GM11168 (cell line): ENCODE results near the gene CELSR1.

Experiments used
- in situ Hi-C: fragments of 300-500 bp; cut with MboI; formaldehyde crosslinking; loops from one replicate; pipeline ENCODE4 v1.12.0; 2022; ENCODE audit warnings: low sequenced_read_pairs; ENCODE audit not compliant: unreplicated experiment

Gene CELSR1

GRCh38 chr22:46451741-46452140 lies 85.7 kb downstream of the CELSR1 start:
- in situ Hi-C loops = no loop called here

GRCh38 chr22:46450931-46451561 lies 86.4 kb downstream of the CELSR1 start:
- in situ Hi-C loops = no loop called here

GRCh38 chr22:46449974-46450745 lies 87.3 kb downstream of the CELSR1 start:
- in situ Hi-C loops = no loop called here

- in situ Hi-C loops = no loop called here
Observed at GRCh38 chr22:46449116-46449691, 88.2 kb downstream of the CELSR1 start.

GRCh38 chr22:46448333-46448732 lies 89.1 kb downstream of the CELSR1 start:
- in situ Hi-C loops = no loop called here

GRCh38 chr22:46447906-46448305 lies 89.5 kb downstream of the CELSR1 start:
- in situ Hi-C loops = no loop called here

GRCh38 chr22:46446799-46447198 lies 90.6 kb downstream of the CELSR1 start:
- in situ Hi-C loops = no loop called here

GRCh38 chr22:46445771-46446420 lies 91.5 kb downstream of the CELSR1 start:
- in situ Hi-C loops = no loop called here

- in situ Hi-C loops = no loop called here
Observed at GRCh38 chr22:46444390-46444854, 93.0 kb downstream of the CELSR1 start.

- in situ Hi-C loops = no loop called here
Observed at GRCh38 chr22:46443850-46444389, 93.5 kb downstream of the CELSR1 start.

- in situ Hi-C loops = no loop called here
Observed at GRCh38 chr22:46442217-46442853, 95.1 kb downstream of the CELSR1 start.

- in situ Hi-C loops = no loop called here
Observed at GRCh38 chr22:46439576-46440465, 97.6 kb downstream of the CELSR1 start.

- in situ Hi-C loops = no loop called here
Observed at GRCh38 chr22:46439111-46439510, 98.3 kb downstream of the CELSR1 start.

GRCh38 chr22:46437671-46438440 lies 99.6 kb downstream of the CELSR1 start:
- in situ Hi-C loops = no loop called here

- in situ Hi-C loops = no loop called here
Observed at GRCh38 chr22:46436595-46437175, 100.7 kb downstream of the CELSR1 start.

GRCh38 chr22:46433318-46433717 lies 104.1 kb downstream of the CELSR1 start:
- in situ Hi-C loops = no loop called here

- in situ Hi-C loops = no loop called here
Observed at GRCh38 chr22:46432164-46433068, 105.0 kb downstream of the CELSR1 start.
